GM23338 (cell line): Measurements from ENCODE around the gene CAPZB. TPM values are rescaled to one million over a fixed set of nuclear protein-coding genes. Genes with fewer than 3 reads are reported as not detected.

Experiments
- ATAC-seq: fragments of 200-7000 bp; cut with Tn5 transposase; 3 replicates; pipeline ENCODE4 v1.9.1; 2020
- DNase-seq: peaks from one replicate; pipeline ENCODE4 v3.0.0-alpha.2; 2015; ENCODE audit warnings: low spot score
- H2AFZ ChIP-seq: fragments of 200-600 bp; sonication (generic); 2 replicates; pipeline ENCODE4 v1.8.0; 2016; ENCODE audit warnings: antibody characterized with exemption, mild to moderate bottlenecking, moderate library complexity
- H3F3A ChIP-seq: fragments of 200-600 bp; sonication (generic); replicated peaks from 2 replicates; pipeline ENCODE4 v1.8.0; 2017; ENCODE audit warnings: antibody characterized with exemption, mixed run types, low read depth
- H3K27ac ChIP-seq: fragments of 200-600 bp; sonication (generic); 2 replicates; pipeline ENCODE4 v1.6.1; 2016; ENCODE audit warnings: low read depth
- H3K27me3 ChIP-seq: fragments of 200-600 bp; sonication (generic); 2 replicates; pipeline ENCODE4 v1.8.0; 2016; ENCODE audit warnings: mild to moderate bottlenecking, mixed run types, moderate library complexity; ENCODE audit not compliant: insufficient read depth
- H3K36me3 ChIP-seq: fragments of 200-600 bp; sonication (generic); 2 replicates; pipeline ENCODE4 v1.8.0; 2016; ENCODE audit warnings: mild to moderate bottlenecking; ENCODE audit not compliant: insufficient read depth
- H3K4me1 ChIP-seq: fragments of 200-600 bp; sonication (generic); 2 replicates; pipeline ENCODE4 v1.8.0; 2016; ENCODE audit warnings: mild to moderate bottlenecking, moderate library complexity; ENCODE audit not compliant: insufficient read depth
- H3K4me2 ChIP-seq: fragments of 200-600 bp; sonication (generic); 2 replicates; pipeline ENCODE4 v1.7.1; 2017; ENCODE audit warnings: mixed run types
- H3K4me3 ChIP-seq: fragments of 200-600 bp; sonication (generic); 2 replicates; pipeline ENCODE4 v1.6.1; 2016; ENCODE audit warnings: mixed run types
- H3K79me2 ChIP-seq: fragments of 200-600 bp; sonication (generic); replicated peaks from 2 replicates; pipeline ENCODE4 v1.8.0; 2017; ENCODE audit warnings: mild to moderate bottlenecking; ENCODE audit not compliant: insufficient read depth
- H3K9me2 ChIP-seq: fragments of 200-600 bp; sonication (generic); 2 replicates; pipeline ENCODE4 v1.8.0; 2017; ENCODE audit not compliant: insufficient read depth
- H4K20me1 ChIP-seq: fragments of 200-600 bp; sonication (generic); replicated peaks from 2 replicates; pipeline ENCODE4 v1.8.0; 2017; ENCODE audit warnings: mild to moderate bottlenecking; ENCODE audit not compliant: insufficient read depth
- H3K27ac Mint-ChIP-seq: 2 replicates; pipeline ENCODE4 v1.8.0; 2020; ENCODE audit warnings: inconsistent platforms, mild to moderate bottlenecking, moderate library complexity, mixed read lengths
- H3K27me3 Mint-ChIP-seq: 3 replicates; pipeline ENCODE4 v1.8.0; 2022; ENCODE audit warnings: low read depth, mild to moderate bottlenecking, moderate library complexity, mixed read lengths, inconsistent platforms; ENCODE audit not compliant: insufficient read depth, poor library complexity
- H3K36me3 Mint-ChIP-seq: 3 replicates; pipeline ENCODE4 v1.8.0; 2021; ENCODE audit warnings: low read depth, mild to moderate bottlenecking, inconsistent platforms, moderate library complexity, mixed read lengths
- H3K4me1 Mint-ChIP-seq: 3 replicates; pipeline ENCODE4 v1.8.0; 2020; ENCODE audit warnings: mild to moderate bottlenecking, inconsistent platforms, mixed read lengths
- H3K4me3 Mint-ChIP-seq: 3 replicates; pipeline ENCODE4 v1.8.0; 2021; ENCODE audit warnings: moderate library complexity, mild to moderate bottlenecking, inconsistent platforms, mixed read lengths
- H3K9me3 Mint-ChIP-seq: 3 replicates; pipeline ENCODE4 v1.8.0; 2020; ENCODE audit warnings: moderate library complexity, mild to moderate bottlenecking, inconsistent platforms, mixed read lengths
- CTCF ChIP-seq, 2 experiments: fragments of 200-600 bp in 1 of 2; sonication (generic) in 1 of 2; conservative IDR thresholded peaks; 2 replicates each; pipeline versions ENCODE4 v1.5.1 to v1.6.1; 2016 to 2017; ENCODE audit warnings: antibody characterized with exemption in 2 of 2, low read depth in 2 of 2, mild to moderate bottlenecking in 2 of 2, moderate library complexity in 1 of 2
- JUNB ChIP-seq: IDR thresholded peaks from one replicate; pipeline ENCODE4 v1.6.1; 2016; ENCODE audit warnings: antibody characterized with exemption; ENCODE audit not compliant: unreplicated experiment
- NANOG ChIP-seq: IDR thresholded peaks from 2 replicates; pipeline ENCODE4 v1.6.1; 2016; ENCODE audit warnings: antibody characterized with exemption, borderline replicate concordance
- POLR2AphosphoS5 ChIP-seq: IDR thresholded peaks from 2 replicates; pipeline ENCODE4 v1.6.1; 2016; ENCODE audit warnings: antibody characterized with exemption, low read depth
- REST ChIP-seq: IDR thresholded peaks from one replicate; pipeline ENCODE4 v1.6.1; 2018; ENCODE audit warnings: antibody characterized with exemption; ENCODE audit not compliant: unreplicated experiment
- ZNF114 ChIP-seq: fragments of 250-450 bp; sonication (Bioruptor Pico); IDR thresholded peaks from 2 replicates; pipeline ENCODE4 v1.5.0; 2020; ENCODE audit warnings: mild to moderate bottlenecking, moderate library complexity
- ZNF331 ChIP-seq: fragments of 250-450 bp; sonication (Bioruptor Pico); IDR thresholded peaks from 2 replicates; pipeline ENCODE4 v1.5.0; 2020; ENCODE audit warnings: low read depth, mild to moderate bottlenecking, moderate library complexity
- polyA plus RNA-seq: library from polyadenylated mRNA; unstranded; fragments of >200 nt; fragmentation: Nextera tagmentation; extraction: Ambion mirVana; gene quantifications from 2 replicates; pipeline ENCODE4 v1.2.1, GENCODE V29; 2016
- total RNA-seq: library from RNA; depleted of rRNA; stranded (reverse); fragments of >200 nt; shearing (Covaris generic); gene quantifications from 2 replicates; pipeline ENCODE4 v1.2.3, GENCODE V29; 2014

CAPZB gene
- total and polyA plus RNA-seq, 2 experiments from 2014 or later = 195 to 348 TPM

- Histone ChIP-seq H2AFZ (no peak overlapping the region), H3K27ac (no peak overlapping the region), H3K79me2 (peaks cover 84% of the 10 kb centered on the region), H3F3A (no peaks in the 10 kb centered on the region), H3K36me3 (peaks cover 12% of the 10 kb centered on the region; the same call in 1 of the 2 replicates), H3K9me2 (no peaks in the 10 kb centered on the region), H3K4me2 (no peak overlapping the region), H3K4me1 (no peaks in the 10 kb centered on the region; the same call in 1 of the 2 replicates), H3K27me3 (no peaks in the 10 kb centered on the region), H3K4me3 (no peak overlapping the region), H4K20me1 (peaks cover 47% of the 10 kb centered on the region)
- Mint-ChIP-seq H3K4me1 (peaks cover 16% of the 10 kb centered on the region), H3K9me3 (no peaks in the 10 kb centered on the region), H3K27ac (no peak overlapping the region), H3K36me3 (peaks cover 26% of the 10 kb centered on the region), H3K4me3 (no peak overlapping the region), H3K27me3 (peaks cover 17% of the 10 kb centered on the region)
- TF ChIP-seq ZNF331 (CRISPR knock-in tag) (no peak), REST (no peak), ZNF114 (CRISPR knock-in tag) (no peak), POLR2AphosphoS5 (no peak), CTCF (conservative IDR thresholded peaks at IDR 0.05; ENCODE audit: low read depth in 2 of 2) (no peak), JUNB (no peak)
- no peak for ATAC-seq
- DNase-seq = no peak
These were observed 96.4 kb downstream of the CAPZB start for GRCh38 chr1:19388980-19389379.

GRCh38 chr1:19387045-19387467, 98.3 kb downstream of the CAPZB start:
- Mint-ChIP-seq H3K4me1 (peaks cover 9% of the 10 kb centered on the region), H3K4me3 (no peak overlapping the region), H3K9me3 (no peaks in the 10 kb centered on the region), H3K36me3 (peaks cover 33% of the 10 kb centered on the region), H3K27ac (no peak overlapping the region), H3K27me3 (peaks cover 10% of the 10 kb centered on the region)
- Histone ChIP-seq H2AFZ (no peak overlapping the region), H3K4me1 (no peaks in the 10 kb centered on the region), H4K20me1 (peaks cover 38% of the 10 kb centered on the region), H3K36me3 (peaks cover 12% of the 10 kb centered on the region; the same call in 1 of the 2 replicates), H3F3A (no peaks in the 10 kb centered on the region), H3K27ac (no peak overlapping the region), H3K27me3 (no peaks in the 10 kb centered on the region), H3K4me3 (no peak overlapping the region), H3K79me2 (peaks cover 64% of the 10 kb centered on the region), H3K4me2 (no peak overlapping the region), H3K9me2 (no peaks in the 10 kb centered on the region)
- DNase-seq (no peak), ATAC-seq (no peak)
- TF ChIP-seq CTCF (conservative IDR thresholded peaks at IDR 0.05; ENCODE audit: low read depth in 2 of 2) = peak in 1 of 2 experiments; percentile 31; a peak in 2 of 4 replicates
- TF ChIP-seq NANOG = no peak
